HCT116 (cell line): Measurements from ENCODE around the gene CORO2A. TPM values are rescaled to one million over a fixed set of nuclear protein-coding genes. Genes with fewer than 3 reads are reported as not detected.

Experiments
- microRNA-seq: library from miRNA; unstranded; fragments of <30 nt; microRNA quantifications from one replicate; pipeline ENCODE4, GENCODE V29; 2016; ENCODE audit warnings: borderline number of aligned reads
- total RNA-seq: library from RNA; stranded (reverse); gene quantifications from one replicate; pipeline ENCODE4 v1.2.1, GENCODE V29; 2021; ENCODE audit not compliant: unreplicated experiment

The CORO2A gene
- total RNA-seq, 1 experiment from 2014 or later = 5.7 TPM

Small RNAs within 50 kb of the gene (microRNA-seq; reads per million reads assigned to microRNA genes)
- not detected for gene MIR6854

Other genes with a start within 250 kb of the CORO2A start
- gene ANP32B, start 209.3 kb downstream of the CORO2A start, total RNA-seq = 206 TPM
- gene NANS, start 135.9 kb downstream of the CORO2A start, total RNA-seq = 48.9 TPM
- 24.4 TPM for gene TRIM14, start 73.4 kb downstream of the CORO2A start, total RNA-seq
- gene TBC1D2, start 63.0 kb upstream of the CORO2A start, total RNA-seq = 9.8 TPM